HEK293 (cell line): ENCODE measurements around the gene DNAAF5.

Experiments
- CTCF ChIA-PET: fragments of 350-600 bp; formaldehyde crosslinking; extraction: SDS; loops from one replicate; lab custom pipeline; 2021; ENCODE audit warnings: antibody characterized with exemption; lab: Yijun Ruan, JAX
- POLR2A ChIA-PET: fragments of 300-600 bp; formaldehyde crosslinking; extraction: SDS; loops from one replicate; lab custom pipeline; 2020; ENCODE audit warnings: antibody characterized with exemption, inconsistent platforms; lab: Yijun Ruan, JAX
- H3K27ac ChIP-seq: fragments of 200-500 bp; sonication (Bioruptor generic); 2 replicates; pipeline ENCODE4 v1.5.1; 2014; ENCODE audit warnings: low read depth, low read length, control low read depth, inconsistent platforms; ENCODE audit errors: extremely low read depth
- H3K36me3 ChIP-seq, 2 experiments: fragments of 200-500 bp in 1 of 2; sonication (Bioruptor generic) in 1 of 2; 1 replicate in 1 of 2; 2 replicates in 1 of 2; pipeline ENCODE4 v1.5.1; 2014 to 2017; ENCODE audit warnings: inconsistent platforms in 2 of 2, low read length in 2 of 2; ENCODE audit not compliant: control insufficient read depth in 2 of 2, insufficient read depth in 1 of 2
- H3K4me1 ChIP-seq: fragments of 200-500 bp; sonication (Bioruptor generic); 2 replicates; pipeline ENCODE4 v1.5.1; 2014; ENCODE audit warnings: mild to moderate bottlenecking, low read length, inconsistent platforms; ENCODE audit not compliant: control insufficient read depth, insufficient read depth
- H3K4me3 ChIP-seq: 2 replicates; pipeline ENCODE4 v1.5.1; 2011; ENCODE audit warnings: low read depth, mild to moderate bottlenecking, control low read depth, low read length, moderate library complexity
- H3K9me3 ChIP-seq: fragments of 200-500 bp; sonication (Bioruptor generic); 2 replicates; pipeline ENCODE4 v1.5.1; 2014; ENCODE audit warnings: low read depth, low read length, inconsistent platforms; ENCODE audit not compliant: control insufficient read depth, insufficient read depth
- FEZF1 ChIP-seq: fragments of 450-650 bp; formaldehyde crosslinking; IDR thresholded peaks from 2 replicates; pipeline ENCODE4 v1.5.1; 2016; ENCODE audit warnings: missing biosample characterization, missing genetic modification characterization
- KLF16 ChIP-seq: fragments of 450-650 bp; formaldehyde crosslinking; IDR thresholded peaks from 2 replicates; pipeline ENCODE4 v1.5.1; 2017; ENCODE audit warnings: missing biosample characterization, missing genetic modification characterization
- SP3 ChIP-seq: fragments of 450-650 bp; formaldehyde crosslinking; IDR thresholded peaks from 2 replicates; pipeline ENCODE4 v1.5.1; 2016; ENCODE audit warnings: missing biosample characterization, missing genetic modification characterization
- TRIM28 ChIP-seq: IDR thresholded peaks from 2 replicates; pipeline ENCODE4 v1.6.1; 2011; ENCODE audit warnings: low read length, control low read depth, borderline replicate concordance
- ZBTB20 ChIP-seq: fragments of 450-650 bp; formaldehyde crosslinking; IDR thresholded peaks from 2 replicates; pipeline ENCODE4 v1.5.1; 2016; ENCODE audit warnings: missing biosample characterization, missing genetic modification characterization
- ZBTB7A ChIP-seq: fragments of 450-650 bp; formaldehyde crosslinking; IDR thresholded peaks from 2 replicates; pipeline ENCODE4 v1.5.1; 2016; ENCODE audit warnings: low read depth, missing biosample characterization, missing genetic modification characterization
- ZNF221 ChIP-seq: fragments of 450-650 bp; formaldehyde crosslinking; IDR thresholded peaks from 2 replicates; pipeline ENCODE4 v1.5.1; 2017; ENCODE audit warnings: missing biosample characterization, missing genetic modification characterization, borderline replicate concordance
- ZNF266 ChIP-seq: fragments of 450-650 bp; formaldehyde crosslinking; IDR thresholded peaks from 2 replicates; pipeline ENCODE4 v1.5.1; 2016; ENCODE audit warnings: missing biosample characterization, missing genetic modification characterization, low read depth
- ZNF311 ChIP-seq: fragments of 450-650 bp; formaldehyde crosslinking; IDR thresholded peaks from 2 replicates; pipeline ENCODE4 v1.5.1; 2017; ENCODE audit warnings: missing biosample characterization, missing genetic modification characterization, borderline replicate concordance
- ZNF335 ChIP-seq: fragments of 450-650 bp; formaldehyde crosslinking; conservative IDR thresholded peaks from 2 replicates; pipeline ENCODE4 v1.5.1; 2016; ENCODE audit warnings: missing biosample characterization, missing genetic modification characterization
- ZNF341 ChIP-seq: fragments of 450-650 bp; formaldehyde crosslinking; IDR thresholded peaks from 2 replicates; pipeline ENCODE4; 2016; ENCODE audit warnings: low read depth, missing biosample characterization, missing genetic modification characterization
- ZNF449 ChIP-seq: fragments of 450-650 bp; formaldehyde crosslinking; IDR thresholded peaks from 2 replicates; pipeline ENCODE4 v1.5.1; 2017; ENCODE audit warnings: missing biosample characterization, mild to moderate bottlenecking, missing genetic modification characterization, moderate library complexity
- ZNF555 ChIP-seq: fragments of 450-650 bp; formaldehyde crosslinking; conservative IDR thresholded peaks from 2 replicates; pipeline ENCODE4 v1.5.1; 2017; ENCODE audit warnings: missing biosample characterization, mild to moderate bottlenecking, missing genetic modification characterization, inconsistent platforms
- ZNF626 ChIP-seq: fragments of 450-650 bp; sonication (Bioruptor Pico); formaldehyde crosslinking; IDR thresholded peaks from 2 replicates; pipeline ENCODE4 v1.5.1; 2018; ENCODE audit warnings: missing biosample characterization, missing genetic modification characterization, inconsistent platforms
- ZSCAN4 ChIP-seq: fragments of 450-650 bp; formaldehyde crosslinking; IDR thresholded peaks from 2 replicates; pipeline ENCODE4 v1.5.1; 2017; ENCODE audit warnings: missing biosample characterization, missing genetic modification characterization
- TF ChIP-seq, protein P1 (sequence below): fragments of 450-650 bp; IDR thresholded peaks from 2 replicates; pipeline ENCODE4 v1.5.1; 2018; ENCODE audit warnings: missing biosample characterization, missing genetic modification characterization
- TF ChIP-seq, protein P2 (sequence below): fragments of 450-650 bp; formaldehyde crosslinking; IDR thresholded peaks from 2 replicates; pipeline ENCODE4 v1.5.1; 2016; ENCODE audit warnings: missing biosample characterization, missing genetic modification characterization

The DNAAF5 gene

GRCh38 chr7:756928-757560, 30.5 kb downstream of the DNAAF5 start:
- ChIA-PET CTCF (no interaction called here), POLR2A (no interaction called here)
- no peaks in the 10 kb centered on the region for H3K9me3 ChIP-seq
- no peak overlapping the region for H3K4me3 ChIP-seq
- no peaks in the 10 kb centered on the region for H3K4me1 ChIP-seq
- H3K36me3 ChIP-seq, result peaks cover 5 to 85% of the 10 kb centered on the region in 2 experiments; a peak in 2 of 3 replicates
- TF ChIP-seq, protein P1, sequence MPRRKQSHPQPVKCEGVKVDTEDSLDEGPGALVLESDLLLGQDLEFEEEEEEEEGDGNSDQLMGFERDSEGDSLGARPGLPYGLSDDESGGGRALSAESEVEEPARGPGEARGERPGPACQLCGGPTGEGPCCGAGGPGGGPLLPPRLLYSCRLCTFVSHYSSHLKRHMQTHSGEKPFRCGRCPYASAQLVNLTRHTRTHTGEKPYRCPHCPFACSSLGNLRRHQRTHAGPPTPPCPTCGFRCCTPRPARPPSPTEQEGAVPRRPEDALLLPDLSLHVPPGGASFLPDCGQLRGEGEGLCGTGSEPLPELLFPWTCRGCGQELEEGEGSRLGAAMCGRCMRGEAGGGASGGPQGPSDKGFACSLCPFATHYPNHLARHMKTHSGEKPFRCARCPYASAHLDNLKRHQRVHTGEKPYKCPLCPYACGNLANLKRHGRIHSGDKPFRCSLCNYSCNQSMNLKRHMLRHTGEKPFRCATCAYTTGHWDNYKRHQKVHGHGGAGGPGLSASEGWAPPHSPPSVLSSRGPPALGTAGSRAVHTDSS (tag by site-specific recombination), result no peak
- no peak for TF ChIP-seq ZNF311 (tag by site-specific recombination)
- TF ChIP-seq ZBTB7A (tag by site-specific recombination), result no peak
- no peak for TF ChIP-seq ZNF221 (tag by site-specific recombination)
- TF ChIP-seq KLF16 (tag by site-specific recombination), result no peak
- no peak for TF ChIP-seq ZSCAN4 (tag by site-specific recombination)
- no peak for TF ChIP-seq ZBTB20 (tag by site-specific recombination)
- no peak for TF ChIP-seq FEZF1 (tag by site-specific recombination)
- TF ChIP-seq ZNF449 (tag by site-specific recombination), result no peak
- no peak overlapping the region for H3K27ac ChIP-seq

- CTCF ChIA-PET, result interaction anchor here (1.0 kb wide), 1 partner anchor 116 kb away, joined by 3 read pairs; no protein-coding TSS in a partner anchor
- TF ChIP-seq ZNF335, result no peak
- no peak for TF ChIP-seq SP3
- TF ChIP-seq, protein P2, sequence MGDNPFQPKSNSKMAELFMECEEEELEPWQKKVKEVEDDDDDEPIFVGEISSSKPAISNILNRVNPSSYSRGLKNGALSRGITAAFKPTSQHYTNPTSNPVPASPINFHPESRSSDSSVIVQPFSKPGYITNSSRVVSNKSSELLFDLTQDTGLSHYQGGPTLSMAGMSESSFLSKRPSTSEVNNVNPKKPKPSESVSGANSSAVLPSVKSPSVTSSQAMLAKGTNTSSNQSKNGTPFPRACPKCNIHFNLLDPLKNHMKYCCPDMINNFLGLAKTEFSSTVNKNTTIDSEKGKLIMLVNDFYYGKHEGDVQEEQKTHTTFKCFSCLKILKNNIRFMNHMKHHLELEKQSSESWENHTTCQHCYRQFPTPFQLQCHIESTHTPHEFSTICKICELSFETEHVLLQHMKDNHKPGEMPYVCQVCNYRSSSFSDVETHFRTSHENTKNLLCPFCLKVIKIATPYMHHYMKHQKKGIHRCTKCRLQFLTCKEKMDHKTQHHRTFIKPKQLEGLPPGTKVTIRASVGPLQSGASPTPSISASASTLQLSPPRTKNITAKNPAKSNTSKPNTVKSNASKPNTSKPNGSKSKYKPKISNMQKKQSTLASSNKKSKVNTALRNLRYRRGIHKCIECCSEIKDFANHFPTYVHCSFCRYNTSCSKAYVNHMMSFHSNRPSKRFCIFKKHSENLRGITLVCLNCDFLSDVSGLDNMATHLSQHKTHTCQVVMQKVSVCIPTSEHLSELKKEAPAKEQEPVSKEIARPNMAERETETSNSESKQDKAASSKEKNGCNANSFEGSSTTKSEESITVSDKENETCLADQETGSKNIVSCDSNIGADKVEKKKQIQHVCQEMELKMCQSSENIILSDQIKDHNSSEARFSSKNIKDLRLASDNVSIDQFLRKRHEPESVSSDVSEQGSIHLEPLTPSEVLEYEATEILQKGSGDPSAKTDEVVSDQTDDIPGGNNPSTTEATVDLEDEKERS, result no peak
- TF ChIP-seq ZNF626 (tag by site-specific recombination), result no peak
- TF ChIP-seq ZNF555, result no peak
- TF ChIP-seq ZNF266 (tag by site-specific recombination), result no peak
- TF ChIP-seq TRIM28, result no peak
- no peak for TF ChIP-seq ZNF341
- TF ChIP-seq, all 188 proteins: peak for 0
- H3K4me1 ChIP-seq, result no peaks in the 10 kb centered on the region
- no peak overlapping the region for H3K27ac ChIP-seq
- no peak overlapping the region for H3K4me3 ChIP-seq
- peaks cover 5 to 84% of the 10 kb centered on the region in 2 experiments; a peak in 2 of 3 replicates for H3K36me3 ChIP-seq
- POLR2A ChIA-PET, result no interaction called here
- H3K9me3 ChIP-seq, result no peaks in the 10 kb centered on the region
These were observed 31.3 kb downstream of the DNAAF5 start for GRCh38 chr7:757741-758163.
